K562 (cell line): ENCODE data around the gene FAM174C. TPM values are rescaled to one million over a fixed set of nuclear protein-coding genes. Genes with fewer than 3 reads are reported as not detected.

Experiments used
- ATAC-seq: fragments of 200-7000 bp; cut with Tn5 transposase; 3 replicates; pipeline ENCODE4 v1.9.1; 2020; ENCODE audit warnings: moderate library complexity
- BruUV-seq: library from RNA; stranded (reverse); fragments of 400-500 nt; replicated peaks from 2 replicates; lab custom pipeline; 2021; lab: Mats Ljungman, UMichigan
- CTCF ChIA-PET: fragments of 300-600 bp; formaldehyde crosslinking; extraction: SDS; loops from one replicate; lab custom pipeline; 2021; ENCODE audit warnings: low intra/inter-chr PET ratio; lab: Yijun Ruan, JAX
- POLR2A ChIA-PET: fragments of 300-600, 350-650 bp; sonication (Branson Sonifier 250); formaldehyde crosslinking; extraction: SDS; loops from one replicate; lab custom pipeline; 2021; ENCODE audit warnings: antibody characterized with exemption, inconsistent platforms; lab: Yijun Ruan, JAX
- DNase-seq, 4 experiments: peaks; one replicate each; pipeline versions ENCODE4 v3.0.0 to v3.0.0-alpha.2; 2011 to 2018; ENCODE audit warnings: low spot score in 3 of 4, mixed read lengths in 3 of 4; ENCODE audit errors: extremely low read depth in 1 of 4
- FAIRE-seq: peaks from 2 replicates; lab custom pipeline; 2011; peaks lifted over from hg19 to GRCh38; lab: Jason Lieb, UNC
- H2AFZ ChIP-seq: 2 replicates; pipeline ENCODE4 v1.6.0; 2011; ENCODE audit warnings: low read depth, low read length, control low read depth, inconsistent platforms
- H3K27ac ChIP-seq: fragments of 200-600 bp; 3 replicates; pipeline ENCODE4 v1.8.0; 2011; ENCODE audit warnings: low read depth, mild to moderate bottlenecking, control low read depth, inconsistent platforms, low read length, moderate library complexity, mixed read lengths; ENCODE audit errors: extremely low read depth
- H3K27me3 ChIP-seq, 2 experiments: fragments of 300-600 bp in 1 of 2; 2 replicates in 1 of 2; 3 replicates in 1 of 2; pipeline versions ENCODE4 v1.6.0 to v1.8.0; 2011; ENCODE audit warnings: inconsistent platforms in 2 of 2, low read length in 2 of 2, mild to moderate bottlenecking in 1 of 2, mixed read lengths in 1 of 2, moderate library complexity in 1 of 2; ENCODE audit not compliant: control insufficient read depth in 2 of 2, insufficient read depth in 2 of 2
- H3K36me3 ChIP-seq: fragments of 300-600 bp; 3 replicates; pipeline ENCODE4 v1.8.0; 2011; ENCODE audit warnings: mild to moderate bottlenecking, low read length, inconsistent platforms; ENCODE audit not compliant: control insufficient read depth, insufficient read depth
- H3K4me1 ChIP-seq, 2 experiments: fragments of 200-600 bp in 1 of 2; replicated peaks in 1 of 2; 2 replicates in 1 of 2; 3 replicates in 1 of 2; pipeline versions ENCODE4 v1.5.1 to v1.8.0; 2011; ENCODE audit warnings: inconsistent platforms in 2 of 2, low read length in 2 of 2, mild to moderate bottlenecking in 1 of 2, mixed read lengths in 1 of 2, moderate library complexity in 1 of 2; ENCODE audit not compliant: control insufficient read depth in 2 of 2, insufficient read depth in 2 of 2
- H3K4me2 ChIP-seq: 2 replicates; pipeline ENCODE4 v1.6.1; 2011; ENCODE audit warnings: low read length, control low read depth, inconsistent platforms, mixed read lengths; ENCODE audit not compliant: insufficient read depth
- H3K4me3 ChIP-seq: fragments of 200-600 bp; sonication (generic), shearing (Covaris generic); 2 replicates; pipeline ENCODE4 v1.5.1; 2016; ENCODE audit warnings: control low read depth, inconsistent platforms
- H3K79me2 ChIP-seq: fragments of 200-600 bp; 3 replicates; pipeline ENCODE4 v1.8.0; 2011; ENCODE audit warnings: low read length, inconsistent platforms; ENCODE audit not compliant: control insufficient read depth, insufficient read depth
- H3K9ac ChIP-seq, 2 experiments: 2 replicates each; pipeline versions ENCODE4 v1.6.0 to v1.6.1; 2011; ENCODE audit warnings: low read depth in 2 of 2, low read length in 2 of 2, control low read depth in 1 of 2, inconsistent platforms in 1 of 2, mild to moderate bottlenecking in 1 of 2, mixed read lengths in 1 of 2; ENCODE audit not compliant: insufficient read depth in 1 of 2
- H3K9me1 ChIP-seq: one replicate; pipeline ENCODE4 v1.6.0; 2011; ENCODE audit warnings: inconsistent platforms, mild to moderate bottlenecking, low read length, moderate library complexity; ENCODE audit not compliant: control insufficient read depth, insufficient read depth
- H3K9me3 ChIP-seq: replicated peaks from 2 replicates; pipeline ENCODE4 v1.5.1; 2011; ENCODE audit warnings: low read depth, low read length, inconsistent platforms; ENCODE audit not compliant: control insufficient read depth, insufficient read depth
- H4K20me1 ChIP-seq: replicated peaks from 2 replicates; pipeline ENCODE4 v1.6.1; 2011; ENCODE audit warnings: low read length, inconsistent platforms, mixed read lengths; ENCODE audit not compliant: control insufficient read depth, insufficient read depth
- CCNT2 ChIP-seq: IDR thresholded peaks from 2 replicates; pipeline ENCODE4 v1.6.1; 2011; ENCODE audit warnings: borderline replicate concordance, low read depth, mild to moderate bottlenecking, moderate library complexity, mixed read lengths, low read length; ENCODE audit not compliant: insufficient read length; ENCODE audit errors: extremely low read depth
- EHMT2 ChIP-seq: fragments of 450-650 bp; IDR thresholded peaks from 2 replicates; pipeline ENCODE4 v1.6.1; 2018; ENCODE audit warnings: antibody characterized with exemption
- ILF3 ChIP-seq: fragments of 450-650 bp; IDR thresholded peaks from 2 replicates; pipeline ENCODE4 v1.6.1; 2018; ENCODE audit warnings: antibody characterized with exemption, mild to moderate bottlenecking, moderate library complexity, borderline replicate concordance
- NCOA2 ChIP-seq, 2 experiments: fragments of 450-650 bp; IDR thresholded peaks; 2 replicates each; pipeline ENCODE4 v1.6.1; 2018; ENCODE audit warnings: mild to moderate bottlenecking in 2 of 2, moderate library complexity in 1 of 2; ENCODE audit not compliant: partially characterized antibody in 2 of 2
- POLR2A ChIP-seq: fragments of 450-650 bp; conservative IDR thresholded peaks from 2 replicates; pipeline ENCODE4 v1.6.1; 2016
- POLR2G ChIP-seq: fragments of 200-400 bp; formaldehyde crosslinking; IDR thresholded peaks from 2 replicates; pipeline ENCODE4 v1.6.1; 2017; ENCODE audit warnings: low read depth, mild to moderate bottlenecking, antibody characterized with exemption, low read length, moderate library complexity
- RBFOX2 ChIP-seq: fragments of 200-400 bp; formaldehyde crosslinking; IDR thresholded peaks from 2 replicates; pipeline ENCODE4 v1.6.1; 2017; ENCODE audit warnings: low read depth, mild to moderate bottlenecking, low read length, moderate library complexity
- RBM22 ChIP-seq: fragments of 200-400 bp; formaldehyde crosslinking; IDR thresholded peaks from 2 replicates; pipeline ENCODE4 v1.6.1; 2018; ENCODE audit warnings: low read length, low read depth; ENCODE audit not compliant: poor library complexity, severe bottlenecking
- SMARCA5 ChIP-seq: fragments of 450-650 bp; IDR thresholded peaks from 2 replicates; pipeline ENCODE4 v1.6.1; 2016
- SUPT5H ChIP-seq: fragments of 450-650 bp; IDR thresholded peaks from 2 replicates; pipeline ENCODE4 v1.6.1; 2016
- TCF7 ChIP-seq: sonication (generic); IDR thresholded peaks from 2 replicates; pipeline ENCODE4 v1.6.1; 2016; ENCODE audit warnings: antibody characterized with exemption, borderline replicate concordance
- TCF7L2 ChIP-seq: fragments of 150-350 bp; IDR thresholded peaks from 2 replicates; pipeline ENCODE4 v1.6.1; 2016; ENCODE audit warnings: low read depth, mild to moderate bottlenecking, low read length, moderate library complexity
- ZBED1 ChIP-seq: IDR thresholded peaks from 2 replicates; pipeline ENCODE4 v1.6.1; 2014
- ZBTB5 ChIP-seq: fragments of 450-650 bp; IDR thresholded peaks from 2 replicates; pipeline ENCODE4 v1.6.1; 2017; ENCODE audit warnings: antibody characterized with exemption
- ZFX ChIP-seq: sonication (generic); formaldehyde crosslinking; IDR thresholded peaks from 2 replicates; pipeline ENCODE4 v1.8.0; 2022; ENCODE audit warnings: mild to moderate bottlenecking, missing genetic modification reagents, moderate library complexity
- ZNF717 ChIP-seq: fragments of 250-450 bp; sonication (Bioruptor Pico); IDR thresholded peaks from 2 replicates; pipeline ENCODE4 v1.5.0; 2021
- WGBS: fragments of 100-300 bp; shearing (Covaris generic); methylation state at CpG from one replicate; pipeline ENCODE4 v1.1.6; 2016; ENCODE audit warnings: low coverage, mixed read lengths; ENCODE audit not compliant: insufficient coverage; ENCODE audit errors: missing lambda C conversion rate; 5-methylcytosine and 5-hydroxymethylcytosine counted together
- in situ Hi-C: fragments of 300-500 bp; cut with MboI; formaldehyde crosslinking; loops from 4 replicates; pipeline ENCODE4 v1.15.0; 2018; ENCODE audit warnings: inconsistent platforms, mixed read lengths
- intact Hi-C: fragments of 100-400 bp; cut with micrococcal nuclease; formaldehyde crosslinking; loops from 2 replicates; pipeline ENCODE4 v1.14.2; 2022
- polyA plus RNA-seq, 8 experiments: library from polyadenylated mRNA; depleted of rRNA in 4 of 8; stranded (reverse) in 5 of 8; unstranded in 3 of 8; fragments of >200 nt; fragmentation: Nextera tagmentation in 2 of 8; fragmentation: Illumina TruSeq in 1 of 8; extraction: Ambion mirVana in 2 of 8; extraction: Trizol in 1 of 8; gene quantifications; 2 replicates each; pipeline versions ENCODE4 v1.2.1 to v1.2.3, GENCODE V29; 2011 to 2014; ENCODE audit warnings: inconsistent platforms in 1 of 8, missing spikeins in 1 of 8
- total RNA-seq, 7 experiments: library from RNA; depleted of rRNA in 6 of 7; stranded (reverse); fragments of >200 nt in 6 of 7; fragmentation: Illumina TruSeq in 2 of 7; extraction: Trizol in 2 of 7; gene quantifications; 2 replicates each; pipeline versions ENCODE4 v1.2.1 to v1.2.3, GENCODE V29; 2011 to 2021; ENCODE audit warnings: low replicate concordance in 1 of 7
- TF ChIP-seq, protein P1 (sequence below): conservative IDR thresholded peaks from 2 replicates; pipeline ENCODE4 v1.6.1; 2011; ENCODE audit warnings: low read depth, mild to moderate bottlenecking, low read length; ENCODE audit not compliant: control insufficient read depth
- TF ChIP-seq, protein P2 (sequence below): sonication (generic); formaldehyde crosslinking; IDR thresholded peaks from 2 replicates; pipeline ENCODE4 v1.8.1; 2023; ENCODE audit warnings: mild to moderate bottlenecking, missing genetic modification reagents

Gene FAM174C
- total and polyA plus RNA-seq, 9 of the 15 experiments (the other 6 are each of a cell fraction or from before 2014, with no cell fraction given), result 0.66 to 89.6 (median 20.3) TPM

DNA sequence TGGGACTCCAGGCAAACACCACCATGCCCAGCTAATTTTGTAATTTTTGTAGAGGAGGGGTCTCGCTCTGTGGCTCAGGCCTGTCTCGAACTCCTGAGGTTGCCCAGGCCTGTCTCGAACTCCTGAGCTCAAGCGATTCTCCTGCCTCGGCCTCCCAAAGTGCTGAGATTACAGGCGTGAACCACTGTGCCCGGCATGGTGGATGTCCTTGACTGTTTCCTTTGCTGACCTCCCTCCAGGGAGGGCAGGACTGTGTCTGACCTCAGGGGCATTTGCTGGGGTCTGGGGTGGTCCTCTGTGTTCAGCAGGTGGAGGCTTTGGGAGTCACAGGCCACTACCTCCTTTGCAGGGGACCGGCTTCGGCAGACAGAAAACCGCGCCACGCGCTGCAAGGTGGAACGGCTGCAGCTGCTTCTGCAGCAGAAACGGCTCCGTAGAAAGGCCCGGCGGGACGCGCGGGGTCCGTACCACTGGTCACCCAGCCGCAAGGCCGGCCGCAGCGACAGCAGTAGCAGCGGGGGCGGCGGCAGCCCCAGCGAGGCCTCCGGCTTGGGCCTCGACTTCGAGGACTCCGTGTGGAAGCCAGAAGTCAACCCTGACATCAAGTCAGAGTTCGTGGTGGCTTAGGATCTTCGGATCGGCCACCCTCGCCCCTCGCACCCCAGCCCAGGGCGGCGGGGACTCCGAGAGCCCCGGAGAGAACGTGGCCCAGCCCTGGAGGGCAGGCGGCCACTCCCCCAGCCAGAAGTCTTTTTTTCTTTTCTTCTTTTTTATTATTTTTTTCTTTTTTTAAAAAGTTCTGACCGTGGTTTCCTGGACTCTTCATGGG, 18.5 kb upstream of the FAM174C start:
- ATAC-seq (no peak), FAIRE-seq (no peak), DNase-seq (no peak)
- no peaks in the 10 kb centered on the region for H3K9me3 ChIP-seq
- intact Hi-C loops (no loop called here), in situ Hi-C loops (no loop called here)
- peaks cover 60% of the 10 kb centered on the region for H3K79me2 ChIP-seq
- POLR2A ChIA-PET, result interaction anchor here (0.7 to 7.8 kb wide), 5 partner anchors 10 to 51 kb away, joined by 3 to 88 read pairs (median 4); partner anchors contain the start of gene CIRBP
- BruUV-seq, result no TSS peak
- H3K27me3 ChIP-seq, result no peaks in the 10 kb centered on the region
- no peak overlapping the region for H3K4me2 ChIP-seq
- 92% methylated on average over 19 of the region's 46 CpGs for WGBS
- H3K9me1 ChIP-seq, result no peaks in the 10 kb centered on the region
- H3K27ac ChIP-seq, result peak overlapping the region; percentile 43; the same call in 2 of the 3 replicates
- H3K4me1 ChIP-seq, result peaks cover 55 to 100% of the 10 kb centered on the region in 2 experiments
- H3K36me3 ChIP-seq, result peaks cover 59% of the 10 kb centered on the region; the same call in 2 of the 3 replicates
- H3K4me3 ChIP-seq, result no peak overlapping the region
- H4K20me1 ChIP-seq, result 0 out of 2 replicates have a peak, but pooled peaks cover 7% of the 10 kb centered on the region
- CTCF ChIA-PET, result no interaction called here
- no peak overlapping the region for H2AFZ ChIP-seq
- peak overlapping the region in 1 of 2 experiments; percentile 67; a peak in 1 of 4 replicates for H3K9ac ChIP-seq
- peak; percentile 13 for TF ChIP-seq CCNT2
- peak; percentile 44; the same call in 1 of the 2 replicates for TF ChIP-seq ZFX (CRISPR knock-in tag)
- TF ChIP-seq NCOA2 (IDR thresholded peaks at IDR 0.05; ENCODE audit: partially characterized antibody in 2 of 2), result no peak
- TF ChIP-seq ILF3, result no peak
- no peak for TF ChIP-seq TCF7
- TF ChIP-seq POLR2G, result peak; percentile 70; the same call in 1 of the 2 replicates
- TF ChIP-seq, protein P1, sequence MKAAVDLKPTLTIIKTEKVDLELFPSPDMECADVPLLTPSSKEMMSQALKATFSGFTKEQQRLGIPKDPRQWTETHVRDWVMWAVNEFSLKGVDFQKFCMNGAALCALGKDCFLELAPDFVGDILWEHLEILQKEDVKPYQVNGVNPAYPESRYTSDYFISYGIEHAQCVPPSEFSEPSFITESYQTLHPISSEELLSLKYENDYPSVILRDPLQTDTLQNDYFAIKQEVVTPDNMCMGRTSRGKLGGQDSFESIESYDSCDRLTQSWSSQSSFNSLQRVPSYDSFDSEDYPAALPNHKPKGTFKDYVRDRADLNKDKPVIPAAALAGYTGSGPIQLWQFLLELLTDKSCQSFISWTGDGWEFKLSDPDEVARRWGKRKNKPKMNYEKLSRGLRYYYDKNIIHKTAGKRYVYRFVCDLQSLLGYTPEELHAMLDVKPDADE, result 0 out of 2 replicates have a peak, but pooled peaks have one; percentile 22
- TF ChIP-seq SMARCA5, result no peak
- no peak for TF ChIP-seq EHMT2
- TF ChIP-seq ZNF717 (CRISPR knock-in tag), result no peak
- peak; percentile 71 for TF ChIP-seq RBFOX2
- no peak for TF ChIP-seq ZBTB5
- TF ChIP-seq POLR2A, result peak; percentile 50
- TF ChIP-seq SUPT5H, result peak; percentile 31; the same call in 1 of the 2 replicates
- TF ChIP-seq, protein P2, sequence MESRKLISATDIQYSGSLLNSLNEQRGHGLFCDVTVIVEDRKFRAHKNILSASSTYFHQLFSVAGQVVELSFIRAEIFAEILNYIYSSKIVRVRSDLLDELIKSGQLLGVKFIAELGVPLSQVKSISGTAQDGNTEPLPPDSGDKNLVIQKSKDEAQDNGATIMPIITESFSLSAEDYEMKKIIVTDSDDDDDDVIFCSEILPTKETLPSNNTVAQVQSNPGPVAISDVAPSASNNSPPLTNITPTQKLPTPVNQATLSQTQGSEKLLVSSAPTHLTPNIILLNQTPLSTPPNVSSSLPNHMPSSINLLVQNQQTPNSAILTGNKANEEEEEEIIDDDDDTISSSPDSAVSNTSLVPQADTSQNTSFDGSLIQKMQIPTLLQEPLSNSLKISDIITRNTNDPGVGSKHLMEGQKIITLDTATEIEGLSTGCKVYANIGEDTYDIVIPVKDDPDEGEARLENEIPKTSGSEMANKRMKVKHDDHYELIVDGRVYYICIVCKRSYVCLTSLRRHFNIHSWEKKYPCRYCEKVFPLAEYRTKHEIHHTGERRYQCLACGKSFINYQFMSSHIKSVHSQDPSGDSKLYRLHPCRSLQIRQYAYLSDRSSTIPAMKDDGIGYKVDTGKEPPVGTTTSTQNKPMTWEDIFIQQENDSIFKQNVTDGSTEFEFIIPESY (CRISPR knock-in tag), result peak; percentile 96
- no peak for TF ChIP-seq TCF7L2
- peak; percentile 78 for TF ChIP-seq RBM22
- TF ChIP-seq ZBED1, result no peak
